ENCODE measurements around the gene ITM2C. TPM values are rescaled to one million over a fixed set of nuclear protein-coding genes. Genes with fewer than 3 reads are reported as not detected.

Gene ITM2C
- total RNA-seq, 1 donor from 2014 or later = 195 TPM

GRCh38 chr2:230907361-230908091 is 42.8 kb downstream of the ITM2C start:
- DNase-seq (ENCODE audit: low spot score) = no peak

DNA sequence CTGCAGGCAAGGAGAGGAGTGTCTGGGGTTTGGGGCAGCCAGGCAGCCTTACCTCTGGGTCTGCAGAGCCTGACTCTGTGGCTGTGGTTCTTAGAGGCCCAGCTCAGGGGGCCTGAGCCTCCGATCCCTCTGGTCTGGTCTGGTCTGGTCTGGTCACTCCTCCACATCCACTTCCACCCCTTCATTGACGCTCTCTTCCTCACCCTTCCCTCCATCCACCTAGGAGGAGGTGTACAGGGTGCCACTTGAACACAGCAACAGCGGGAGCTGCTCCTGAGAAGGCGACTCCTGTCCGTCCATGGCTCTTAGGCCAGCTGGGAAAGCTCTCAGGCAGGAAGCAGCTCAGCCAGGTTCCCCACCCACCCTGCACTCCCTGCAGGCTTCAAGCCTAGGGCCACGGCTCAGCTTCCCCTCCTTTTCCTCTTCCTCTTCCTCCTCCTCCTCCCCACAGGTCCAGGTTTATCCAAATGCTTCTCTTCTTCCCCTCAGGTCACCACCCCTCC is 43.4 kb downstream of the ITM2C start:
- no peak for DNase-seq (ENCODE audit: low spot score)

- DNase-seq (ENCODE audit: low spot score) = no peak
These were observed 44.0 kb downstream of the ITM2C start for GRCh38 chr2:230908595-230909191.

DNA sequence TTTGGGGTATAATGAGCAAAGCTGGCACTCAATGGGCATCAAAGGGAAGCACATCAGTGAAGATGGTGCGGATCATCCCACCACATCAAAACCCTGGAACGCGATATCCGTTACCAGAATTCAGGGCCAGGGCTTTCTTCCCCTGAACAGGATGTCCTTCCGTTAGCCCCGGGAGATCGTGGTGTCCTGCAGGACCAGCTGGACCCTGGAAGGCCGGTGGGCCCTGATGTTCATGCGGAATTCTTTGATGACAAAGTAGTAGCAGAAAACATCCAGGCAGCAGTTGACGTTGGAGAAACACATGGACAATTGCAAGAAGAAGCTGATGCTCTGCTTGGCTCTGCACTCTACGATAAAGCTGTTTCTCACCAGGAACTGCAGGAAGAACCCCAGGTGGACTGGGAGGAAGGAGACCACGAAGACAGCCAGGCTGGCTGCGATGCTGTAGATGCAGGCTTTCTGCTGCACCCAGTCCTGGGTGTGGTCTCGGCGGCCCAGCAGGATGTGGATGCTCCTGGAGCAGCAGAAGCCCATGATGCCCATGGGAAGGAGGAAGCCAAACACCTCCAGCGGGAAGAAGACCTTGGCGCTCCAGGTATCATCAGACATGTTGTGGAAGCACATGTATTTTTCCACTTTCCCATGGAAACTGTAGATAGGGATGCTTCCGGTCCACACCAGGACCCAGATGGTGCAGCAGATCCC is 45.3 kb downstream of the ITM2C start:
- no peak for DNase-seq (ENCODE audit: low spot score)

- DNase-seq (ENCODE audit: low spot score) = no peak
These were observed 45.9 kb downstream of the ITM2C start for GRCh38 chr2:230910546-230911177.

- DNase-seq (ENCODE audit: low spot score) = no peak
These were observed 47.3 kb downstream of the ITM2C start for GRCh38 chr2:230912046-230912445.

DNA sequence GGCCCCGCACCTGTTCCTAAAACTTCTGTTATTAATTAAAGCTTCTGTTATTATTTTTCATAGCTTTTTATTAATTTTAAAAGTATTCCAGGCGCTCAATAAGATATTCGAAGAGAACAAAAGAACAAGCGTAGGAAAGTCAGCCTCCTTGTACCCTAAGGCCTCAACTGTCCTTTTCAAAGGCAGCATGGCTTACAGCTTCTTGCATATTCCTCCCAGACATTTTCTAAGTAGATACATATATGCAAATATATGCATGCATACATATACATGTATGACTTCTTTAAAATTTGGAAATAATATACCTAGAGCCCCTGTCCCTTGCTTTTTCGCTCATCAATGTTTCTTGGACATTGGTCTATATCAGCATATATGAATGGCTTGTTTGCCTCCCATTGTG is 48.0 kb downstream of the ITM2C start:
- no peak for DNase-seq (ENCODE audit: low spot score)

- peak; percentile 49 for DNase-seq (ENCODE audit: low spot score)
These were observed 48.8 kb downstream of the ITM2C start for GRCh38 chr2:230913406-230914143.

GRCh38 chr2:230914886-230915285 is 50.1 kb downstream of the ITM2C start:
- DNase-seq (ENCODE audit: low spot score) = no peak

DNA sequence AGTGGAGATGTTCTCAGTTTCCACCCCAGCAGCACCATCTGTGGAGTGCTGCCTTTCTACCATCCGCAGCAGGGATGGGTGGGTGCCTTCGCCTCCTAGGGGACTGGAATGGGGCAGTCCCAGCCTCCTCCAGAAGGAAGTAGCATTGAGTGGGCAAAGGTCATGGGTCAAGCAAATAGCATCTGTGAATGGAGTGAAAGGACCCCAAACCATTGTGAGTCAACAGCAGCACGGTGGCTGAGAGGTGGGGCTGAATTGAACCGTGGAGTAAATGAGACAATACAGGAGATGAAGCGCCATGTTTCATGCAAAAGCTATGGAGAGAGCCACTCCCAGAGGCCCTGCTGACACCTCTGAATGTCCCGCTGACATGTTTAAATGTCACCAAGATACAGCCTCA is 50.6 kb downstream of the ITM2C start:
- DNase-seq (ENCODE audit: low spot score) = no peak

- DNase-seq (ENCODE audit: low spot score) = no peak
These were observed 51.5 kb downstream of the ITM2C start for GRCh38 chr2:230916218-230916617.

DNA sequence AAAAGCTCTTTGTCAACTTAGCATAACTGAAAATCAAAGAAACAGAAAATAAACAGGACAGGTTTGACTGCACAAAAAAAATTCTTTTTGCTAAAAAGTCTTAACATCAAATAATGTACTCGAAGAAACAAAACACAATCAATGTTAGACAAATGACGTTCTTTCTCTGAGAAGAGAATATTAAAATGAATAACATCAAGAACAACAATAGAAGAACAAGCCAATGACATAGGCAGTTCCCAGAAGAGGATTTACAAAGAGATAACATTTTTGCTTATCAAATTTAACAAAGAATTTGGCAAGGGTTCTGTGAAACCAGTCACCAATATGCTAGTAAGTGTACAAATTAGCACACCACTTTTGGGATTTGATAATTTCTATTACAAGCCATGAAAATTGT is 54.5 kb downstream of the ITM2C start:
- no peak for DNase-seq (ENCODE audit: low spot score)

- DNase-seq (ENCODE audit: low spot score) = no peak
These were observed 54.9 kb downstream of the ITM2C start for GRCh38 chr2:230919681-230920080.

- DNase-seq (ENCODE audit: low spot score) = no peak
These were observed 55.4 kb downstream of the ITM2C start for GRCh38 chr2:230920167-230920566.

- no peak for DNase-seq (ENCODE audit: low spot score)
These were observed 57.3 kb downstream of the ITM2C start for GRCh38 chr2:230921806-230922595.

DNA sequence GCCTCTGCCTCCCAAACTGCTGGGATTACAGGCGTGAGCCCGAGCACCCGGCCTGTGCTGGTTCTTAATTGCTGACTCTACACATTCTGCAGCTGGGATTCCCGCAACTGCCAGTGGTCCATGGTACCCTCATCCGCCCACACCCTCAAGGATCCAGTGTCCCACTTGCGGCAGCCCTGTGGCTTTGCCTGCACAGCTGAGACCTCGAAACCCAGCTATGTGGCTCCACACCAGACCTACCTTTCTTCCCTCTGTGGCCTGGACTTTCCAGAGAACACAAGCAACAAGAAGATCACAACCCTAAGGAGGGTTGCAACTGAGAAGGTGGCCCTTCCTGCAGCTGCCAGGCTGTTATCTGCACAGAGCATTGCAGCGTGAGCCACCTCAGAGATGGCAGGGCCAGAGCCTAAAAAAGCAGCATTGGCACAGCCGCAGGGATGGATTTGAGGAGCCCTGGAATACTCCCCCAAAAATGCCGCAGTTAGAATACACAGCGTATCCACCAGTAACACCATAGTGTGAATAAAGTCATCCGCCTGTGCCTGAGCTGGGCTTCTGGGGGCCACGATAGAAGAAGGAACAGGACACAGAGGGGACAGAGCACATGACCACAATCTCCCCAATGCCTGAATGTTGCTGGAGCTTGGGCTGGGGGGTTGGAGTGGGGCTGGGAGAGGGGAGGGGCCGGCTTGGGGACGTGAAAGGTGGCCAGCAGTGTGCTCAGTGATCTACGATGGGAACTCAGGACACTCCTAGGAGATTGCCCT is 58.4 kb downstream of the ITM2C start:
- no peak for DNase-seq (ENCODE audit: low spot score)

GRCh38 chr2:230924092-230924469 is 59.3 kb downstream of the ITM2C start:
- DNase-seq (ENCODE audit: low spot score) = no peak

- no peak for DNase-seq (ENCODE audit: low spot score)
These were observed 60.0 kb downstream of the ITM2C start, which contains the start of gene GPR55 for GRCh38 chr2:230924470-230925341. Gene GPR55 (minus strand): TSS chr2:230925242. CDS start chr2:230910962, 14,280 bp downstream.

DNA sequence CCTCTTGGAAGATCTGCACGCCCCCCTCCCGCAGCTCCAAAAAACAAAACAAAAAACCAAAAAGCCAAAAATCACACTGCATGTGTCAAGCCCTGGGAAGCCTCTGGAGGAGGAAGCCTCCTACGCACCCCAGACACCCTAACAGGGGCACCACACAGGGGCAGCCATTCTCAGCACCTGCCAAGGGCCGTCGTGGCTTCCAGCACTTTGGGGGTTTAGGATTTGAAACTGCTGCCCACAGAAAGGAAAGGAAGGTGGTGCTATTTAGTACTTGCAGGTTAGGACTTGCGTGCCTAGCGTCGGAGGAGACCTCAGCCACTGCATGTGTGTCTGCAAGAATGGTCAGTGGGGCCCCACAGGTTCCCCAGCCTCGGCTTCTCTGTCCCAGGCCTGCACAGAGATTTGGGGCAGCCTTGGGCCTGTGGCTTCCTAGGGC is 60.7 kb downstream of the ITM2C start:
- DNase-seq (ENCODE audit: low spot score) = no peak

Data from mucosa of gallbladder (tissue), 1 donor.